ENCODE measurements around the gene EDN3.

EDN3 gene

GRCh38 chr20:59365611-59366285 is 65.3 kb downstream of the EDN3 start:
- no peak for DNase-seq

- no peak for DNase-seq
Measured at GRCh38 chr20:59371431-59371830, 71.0 kb downstream of the EDN3 start.

- DNase-seq = no peak
Measured at GRCh38 chr20:59374261-59374660, 73.8 kb downstream of the EDN3 start.

DNA sequence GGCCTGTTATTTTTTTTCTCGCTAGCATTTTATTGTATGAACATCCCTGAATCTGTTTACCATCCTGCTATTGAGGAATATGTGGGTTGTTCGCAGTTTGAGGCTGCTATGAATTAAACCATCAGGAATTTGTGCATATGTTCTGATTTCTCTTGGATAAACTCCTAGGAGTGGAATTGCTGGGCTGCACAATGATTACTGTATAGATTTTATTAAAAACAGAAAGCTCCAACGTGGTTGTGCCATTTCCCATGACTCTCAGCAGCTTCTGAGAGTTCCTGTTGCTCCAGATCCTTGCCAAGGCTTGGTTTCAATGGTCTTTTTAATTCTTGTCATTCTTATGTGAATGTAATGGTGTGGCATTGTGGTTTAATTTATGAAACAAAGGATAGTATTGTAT is 75.1 kb downstream of the EDN3 start:
- DNase-seq = no peak
